Neural progenitor cell (in vitro differentiated cells): Measurements from ENCODE around the gene MSI2. TPM values are rescaled to one million over a fixed set of nuclear protein-coding genes. Genes with fewer than 3 reads are reported as not detected.

Source experiments
- DNase-seq: peaks from one replicate; pipeline ENCODE4 v3.0.0-alpha.2; 2016; ENCODE audit warnings: low spot score
- H2AFZ ChIP-seq: fragments of 200-600 bp; sonication (generic); replicated peaks from 2 replicates; pipeline ENCODE4 v1.6.1; 2016; ENCODE audit warnings: antibody characterized with exemption
- H3F3A ChIP-seq: fragments of 200-600 bp; sonication (generic); 2 replicates; pipeline ENCODE4 v1.6.1; 2016; ENCODE audit warnings: antibody characterized with exemption, low read depth
- H3K27ac ChIP-seq: fragments of 200-600 bp; sonication (generic); 2 replicates; pipeline ENCODE4 v1.5.1; 2016; ENCODE audit warnings: mild to moderate bottlenecking
- H3K27me3 ChIP-seq: fragments of 200-600 bp; sonication (generic); 2 replicates; pipeline ENCODE4 v1.6.1; 2016; ENCODE audit warnings: mild to moderate bottlenecking, moderate library complexity
- H3K36me3 ChIP-seq: fragments of 200-600 bp; sonication (generic); 2 replicates; pipeline ENCODE4 v1.5.1; 2016
- H3K4me1 ChIP-seq: fragments of 200-600 bp; sonication (generic); 2 replicates; pipeline ENCODE4 v1.6.1; 2016; ENCODE audit warnings: mixed run types
- H3K4me2 ChIP-seq: fragments of 200-600 bp; sonication (generic); 2 replicates; pipeline ENCODE4 v1.6.1; 2016
- H3K4me3 ChIP-seq: fragments of 200-600 bp; sonication (generic); 2 replicates; pipeline ENCODE4 v1.5.1; 2016
- H3K79me2 ChIP-seq: fragments of 200-600 bp; sonication (generic); 2 replicates; pipeline ENCODE4 v1.6.1; 2016; ENCODE audit warnings: low read depth
- H3K9ac ChIP-seq: fragments of 200-600 bp; sonication (generic); 2 replicates; pipeline ENCODE4 v1.6.1; 2016
- H3K9me3 ChIP-seq: fragments of 200-600 bp; sonication (generic); 2 replicates; pipeline ENCODE4 v1.5.1; 2016; ENCODE audit warnings: low read depth
- H4K20me1 ChIP-seq: fragments of 200-600 bp; sonication (generic); 2 replicates; pipeline ENCODE4 v1.6.1; 2016; ENCODE audit warnings: low read depth
- H3K27ac Mint-ChIP-seq: 3 replicates; pipeline ENCODE4 v1.8.0; 2021; ENCODE audit warnings: mixed read lengths
- H3K27me3 Mint-ChIP-seq: 2 replicates; pipeline ENCODE4 v1.8.0; 2022; ENCODE audit warnings: low read depth, mild to moderate bottlenecking, inconsistent platforms, moderate library complexity, mixed read lengths; ENCODE audit not compliant: insufficient read depth
- H3K36me3 Mint-ChIP-seq: 3 replicates; pipeline ENCODE4 v1.8.0; 2021; ENCODE audit warnings: mixed read lengths
- H3K4me1 Mint-ChIP-seq: 3 replicates; pipeline ENCODE4 v1.8.0; 2021; ENCODE audit warnings: mixed read lengths
- H3K4me3 Mint-ChIP-seq: 3 replicates; pipeline ENCODE4 v1.8.0; 2021; ENCODE audit warnings: mild to moderate bottlenecking, moderate library complexity, mixed read lengths
- H3K9me3 Mint-ChIP-seq: 3 replicates; pipeline ENCODE4 v1.8.0; 2020; ENCODE audit warnings: mixed read lengths
- EZH2 ChIP-seq: fragments of 200-600 bp; sonication (generic); IDR thresholded peaks from 2 replicates; pipeline ENCODE4 v1.6.1; 2017; ENCODE audit warnings: antibody characterized with exemption, mild to moderate bottlenecking, moderate library complexity
- EZH2phosphoT487 ChIP-seq: fragments of 200-600 bp; sonication (generic); IDR thresholded peaks from 2 replicates; pipeline ENCODE4 v1.6.1; 2017; ENCODE audit warnings: antibody characterized with exemption
- total RNA-seq: library from RNA; depleted of rRNA; stranded (reverse); fragments of >200 nt; gene quantifications from 2 replicates; pipeline ENCODE4 v1.2.3, GENCODE V29; 2015; ENCODE audit warnings: low replicate concordance
- TF ChIP-seq, protein P1 (sequence below): fragments of 200-600 bp; sonication (generic); IDR thresholded peaks from 2 replicates; pipeline ENCODE4 v1.5.1; 2017; ENCODE audit warnings: antibody characterized with exemption, mild to moderate bottlenecking

MSI2 gene
- total RNA-seq, 1 donor from 2014 or later = 96.9 TPM

GRCh38 chr17:57328109-57328882 is 72.0 kb downstream of the MSI2 start:
- Histone ChIP-seq H3K79me2 (peaks cover 96% of the 10 kb centered on the region), H3K4me3 (no peak overlapping the region), H3K4me2 (peak overlapping the region; percentile 1), H3F3A (peaks cover 37% of the 10 kb centered on the region), H2AFZ (no peak overlapping the region), H3K27me3 (no peaks in the 10 kb centered on the region), H3K9ac (no peak overlapping the region), H4K20me1 (peaks cover 88% of the 10 kb centered on the region), H3K9me3 (no peaks in the 10 kb centered on the region), H3K36me3 (no peaks in the 10 kb centered on the region), H3K4me1 (peaks cover 44% of the 10 kb centered on the region), H3K27ac (peak overlapping the region; percentile 12)
- H3K4me1 Mint-ChIP-seq = peaks cover 56% of the 10 kb centered on the region
- peaks cover 52% of the 10 kb centered on the region for H3K36me3 Mint-ChIP-seq
- peaks cover 4% of the 10 kb centered on the region for H3K27me3 Mint-ChIP-seq
- DNase-seq = no peak
- TF ChIP-seq EZH2 = no peak
- TF ChIP-seq EZH2phosphoT487 = no peak
- TF ChIP-seq, protein P1, sequence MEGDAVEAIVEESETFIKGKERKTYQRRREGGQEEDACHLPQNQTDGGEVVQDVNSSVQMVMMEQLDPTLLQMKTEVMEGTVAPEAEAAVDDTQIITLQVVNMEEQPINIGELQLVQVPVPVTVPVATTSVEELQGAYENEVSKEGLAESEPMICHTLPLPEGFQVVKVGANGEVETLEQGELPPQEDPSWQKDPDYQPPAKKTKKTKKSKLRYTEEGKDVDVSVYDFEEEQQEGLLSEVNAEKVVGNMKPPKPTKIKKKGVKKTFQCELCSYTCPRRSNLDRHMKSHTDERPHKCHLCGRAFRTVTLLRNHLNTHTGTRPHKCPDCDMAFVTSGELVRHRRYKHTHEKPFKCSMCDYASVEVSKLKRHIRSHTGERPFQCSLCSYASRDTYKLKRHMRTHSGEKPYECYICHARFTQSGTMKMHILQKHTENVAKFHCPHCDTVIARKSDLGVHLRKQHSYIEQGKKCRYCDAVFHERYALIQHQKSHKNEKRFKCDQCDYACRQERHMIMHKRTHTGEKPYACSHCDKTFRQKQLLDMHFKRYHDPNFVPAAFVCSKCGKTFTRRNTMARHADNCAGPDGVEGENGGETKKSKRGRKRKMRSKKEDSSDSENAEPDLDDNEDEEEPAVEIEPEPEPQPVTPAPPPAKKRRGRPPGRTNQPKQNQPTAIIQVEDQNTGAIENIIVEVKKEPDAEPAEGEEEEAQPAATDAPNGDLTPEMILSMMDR = no peak
- H3K4me3 Mint-ChIP-seq = no peak overlapping the region
- peak overlapping the region; percentile 40 for H3K27ac Mint-ChIP-seq
- no peaks in the 10 kb centered on the region for H3K9me3 Mint-ChIP-seq

DNA sequence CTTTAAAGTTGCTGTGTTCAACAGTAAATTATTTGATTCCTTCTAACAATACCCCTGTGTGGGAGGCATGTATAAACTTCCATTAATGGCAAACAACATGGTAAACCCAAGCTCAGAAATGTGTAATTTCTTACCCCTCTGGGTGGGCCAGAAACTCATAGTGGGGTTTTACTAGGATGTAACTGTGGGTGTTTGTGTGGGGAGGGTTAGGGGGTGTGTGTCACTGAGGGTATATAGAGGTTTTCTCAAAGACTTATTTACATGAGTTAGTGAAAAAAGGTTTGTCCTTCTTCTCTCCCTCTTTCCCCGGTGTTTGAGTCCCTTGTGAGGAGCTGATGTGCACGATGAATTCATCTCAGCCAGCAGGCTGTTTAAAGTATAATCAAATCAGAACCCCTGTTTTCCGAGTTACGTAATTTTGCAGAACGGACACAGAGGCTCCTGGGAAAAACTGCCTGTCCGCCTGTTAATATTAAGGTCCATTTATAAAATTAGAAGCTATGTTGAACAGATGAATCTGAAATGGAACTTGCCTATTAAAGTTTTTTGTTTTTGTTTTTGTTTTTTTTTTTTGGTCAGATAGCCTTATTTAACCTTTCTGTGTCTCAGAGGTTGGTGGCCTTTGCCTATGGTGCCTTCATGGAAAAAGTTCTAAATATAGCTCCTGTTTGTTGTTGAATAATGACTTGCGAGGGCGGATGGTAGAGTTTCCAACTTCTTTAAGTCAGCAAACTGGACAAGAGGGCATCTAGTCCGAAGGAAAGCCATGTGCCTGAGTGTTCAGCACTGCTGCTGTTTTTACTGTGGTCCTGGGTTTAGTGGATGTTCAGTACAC is 73.3 kb downstream of the MSI2 start:
- no peak overlapping the region for H3K4me3 ChIP-seq
- H3K27ac ChIP-seq = no peak overlapping the region
- no peak overlapping the region for H3K9ac ChIP-seq
- H3K9me3 ChIP-seq = no peaks in the 10 kb centered on the region
- DNase-seq = no peak
- H4K20me1 ChIP-seq = peaks cover 90% of the 10 kb centered on the region
- TF ChIP-seq EZH2 (no peak), EZH2phosphoT487 (no peak)
- TF ChIP-seq, protein P1 = no peak
- H3K4me1 ChIP-seq = peaks cover 51% of the 10 kb centered on the region
- no peaks in the 10 kb centered on the region for H3K27me3 ChIP-seq
- no peak overlapping the region for H2AFZ ChIP-seq
- H3K9me3 Mint-ChIP-seq = no peaks in the 10 kb centered on the region
- H3K79me2 ChIP-seq = peaks cover 99% of the 10 kb centered on the region
- peaks cover 48% of the 10 kb centered on the region for H3K36me3 Mint-ChIP-seq
- H3K4me1 Mint-ChIP-seq = peaks cover 56% of the 10 kb centered on the region
- peaks cover 37% of the 10 kb centered on the region for H3F3A ChIP-seq
- H3K36me3 ChIP-seq = no peaks in the 10 kb centered on the region
- H3K27ac Mint-ChIP-seq = no peak overlapping the region
- peaks cover 4% of the 10 kb centered on the region for H3K27me3 Mint-ChIP-seq
- no peak overlapping the region for H3K4me3 Mint-ChIP-seq
- H3K4me2 ChIP-seq = no peak overlapping the region

DNA sequence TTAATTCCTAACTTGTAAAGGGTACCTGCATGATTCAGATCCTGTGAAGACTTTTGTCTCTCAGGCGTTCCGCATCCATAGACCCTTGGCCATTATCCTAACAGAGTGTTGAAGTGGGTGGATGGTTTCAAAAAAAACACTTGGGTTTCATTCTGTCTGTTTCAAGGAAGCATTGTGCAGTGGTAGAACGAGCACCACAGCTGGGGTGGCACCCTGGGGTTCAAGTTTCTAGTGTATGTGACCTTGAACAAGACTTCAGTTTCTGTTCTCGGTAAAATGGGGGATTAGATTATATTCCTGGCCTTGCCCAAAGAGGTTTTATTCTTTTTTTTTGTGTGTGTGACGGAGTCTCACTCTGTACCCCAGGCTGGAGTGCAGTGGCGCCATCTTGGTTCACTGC is 74.3 kb downstream of the MSI2 start:
- H4K20me1 ChIP-seq = peaks cover 80% of the 10 kb centered on the region
- no peaks in the 10 kb centered on the region for H3K36me3 ChIP-seq
- peaks cover 44% of the 10 kb centered on the region for H3K36me3 Mint-ChIP-seq
- DNase-seq = no peak
- peaks cover 46% of the 10 kb centered on the region for H3K4me1 ChIP-seq
- H3K79me2 ChIP-seq = peaks cover 99% of the 10 kb centered on the region
- no peaks in the 10 kb centered on the region for H3K27me3 ChIP-seq
- H3K9me3 Mint-ChIP-seq = no peaks in the 10 kb centered on the region
- peaks cover 35% of the 10 kb centered on the region for H3F3A ChIP-seq
- H3K27me3 Mint-ChIP-seq = peaks cover 4% of the 10 kb centered on the region
- no peak overlapping the region for H3K27ac ChIP-seq
- H3K9ac ChIP-seq = no peak overlapping the region
- peak overlapping the region; percentile 90 for H3K27ac Mint-ChIP-seq
- no peak overlapping the region for H3K4me2 ChIP-seq
- no peak overlapping the region for H3K4me3 Mint-ChIP-seq
- TF ChIP-seq EZH2phosphoT487 = no peak
- TF ChIP-seq, protein P1 = no peak
- no peak for TF ChIP-seq EZH2
- H3K4me1 Mint-ChIP-seq = peaks cover 51% of the 10 kb centered on the region
- H2AFZ ChIP-seq = no peak overlapping the region
- no peaks in the 10 kb centered on the region for H3K9me3 ChIP-seq
- no peak overlapping the region for H3K4me3 ChIP-seq
